OCI-M1 (cell line): ENCODE results near the gene NAALAD2.
A peak's percentile ranks its signal among the peaks of the same experiment; 100 is the strongest.
"Not testable (repeated sequence)": the region's sequence is repeated elsewhere in the genome, so short reads cannot be mapped to it uniquely, and the experiment has no call there.

ENCODE experiments used
- DNase-seq: peaks from one replicate; lab custom pipeline; 2025; lab: John Stamatoyannopoulos, UW

NAALAD2 gene

DNA sequence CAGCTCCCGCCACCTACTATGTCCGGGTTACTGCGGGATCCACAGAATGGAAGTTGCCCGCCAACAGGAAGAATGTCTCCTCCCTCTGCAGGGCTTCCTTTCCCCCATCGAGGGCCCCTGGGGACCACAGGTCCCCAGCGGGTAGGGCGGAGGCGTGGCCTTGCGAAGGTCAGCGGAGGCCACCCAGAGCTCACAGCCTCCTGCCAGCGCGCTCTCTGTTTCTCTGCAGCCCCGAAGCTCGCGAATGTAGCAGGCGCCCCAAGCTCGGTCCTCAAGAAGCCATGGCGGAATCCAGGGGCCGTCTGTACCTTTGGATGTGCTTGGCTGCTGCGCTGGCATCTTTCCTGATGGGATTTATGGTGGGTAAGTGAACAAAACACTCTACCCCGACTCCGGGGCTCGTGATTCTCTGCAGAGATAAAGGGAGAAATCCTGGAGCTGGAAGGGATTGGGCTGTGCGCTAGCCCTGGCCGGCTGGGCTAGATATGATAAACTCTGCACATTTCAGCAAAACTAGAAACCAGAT, at the start of gene NAALAD2:
NAALAD2 (plus strand) TSS at position 186 of the 526 bp plus-strand sequence; CDS start at position 282, 96 bp downstream.
- peak; percentile 61 for DNase-seq

GRCh38 chr11:90085650-90086049, 48.8 kb upstream of the NAALAD2 start, which contains the start of gene UBTFL1:
UBTFL1 (plus strand) TSS chr11:90085950; CDS start chr11:90085950, 0 bp downstream.
- DNase-seq, result not testable (repeated sequence)

- not testable (repeated sequence) for DNase-seq
Measured at GRCh38 chr11:90088731-90089130, 45.7 kb upstream of the NAALAD2 start.

GRCh38 chr11:90095230-90095924, 39.1 kb upstream of the NAALAD2 start:
- not testable (repeated sequence) for DNase-seq

DNA sequence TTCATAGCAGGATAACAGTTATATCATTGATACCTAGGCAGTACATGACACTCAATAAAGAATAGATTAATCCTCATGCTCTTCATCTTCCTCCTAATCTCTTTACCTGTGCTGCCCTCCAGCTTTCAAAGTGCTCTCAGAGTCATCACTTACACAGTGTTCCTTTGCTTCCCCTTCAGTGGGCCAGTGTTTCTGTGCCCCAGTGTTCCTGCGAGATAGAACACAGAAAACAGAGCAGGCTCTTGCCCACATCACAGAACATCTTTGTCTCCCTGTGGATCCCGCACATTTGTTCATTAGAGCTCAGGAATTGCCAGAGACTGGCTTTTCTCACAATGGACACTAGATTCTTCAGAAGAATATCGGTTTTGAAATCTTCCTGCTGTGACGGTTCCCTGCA, 36.2 kb upstream of the NAALAD2 start:
- DNase-seq, result not testable (repeated sequence)

DNA sequence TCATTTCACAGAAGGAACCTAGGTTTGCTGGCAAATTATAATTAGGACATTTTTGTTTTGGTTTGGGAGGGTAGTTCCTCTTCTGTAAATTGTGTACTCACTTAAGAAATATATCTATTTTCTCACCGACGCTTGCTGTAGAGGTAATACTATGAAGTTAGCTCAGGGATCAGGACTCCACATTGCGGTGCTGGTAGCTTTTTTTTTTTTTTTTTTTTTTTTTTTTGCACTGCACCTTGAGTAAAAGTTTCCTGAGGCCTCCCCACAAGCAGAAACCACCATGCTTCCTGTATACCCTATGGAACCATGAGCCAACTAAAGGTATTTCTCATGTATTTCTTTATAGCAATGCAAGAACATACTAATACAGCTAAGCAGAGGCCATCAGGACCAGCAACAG, 34.0 kb upstream of the NAALAD2 start:
- no peak for DNase-seq

DNA sequence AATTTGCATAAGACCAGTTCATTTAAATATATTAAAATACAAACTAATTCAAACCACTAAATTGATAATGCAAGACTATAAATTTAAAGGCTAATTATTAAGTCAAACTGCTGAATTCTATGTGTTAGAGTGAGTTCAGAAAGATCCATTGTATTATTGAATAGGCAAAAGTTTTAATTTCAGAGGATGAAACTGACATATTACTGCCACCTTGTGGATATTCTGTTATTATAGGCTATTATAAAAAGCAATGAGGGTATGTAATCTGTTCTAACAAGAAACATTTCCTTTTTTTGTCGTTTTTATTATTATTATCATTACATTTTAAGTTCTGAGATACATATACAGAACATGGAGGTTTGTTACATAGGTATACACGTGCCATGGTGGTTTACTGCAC, 20.9 kb upstream of the NAALAD2 start:
- peak; percentile 66 for DNase-seq

DNA sequence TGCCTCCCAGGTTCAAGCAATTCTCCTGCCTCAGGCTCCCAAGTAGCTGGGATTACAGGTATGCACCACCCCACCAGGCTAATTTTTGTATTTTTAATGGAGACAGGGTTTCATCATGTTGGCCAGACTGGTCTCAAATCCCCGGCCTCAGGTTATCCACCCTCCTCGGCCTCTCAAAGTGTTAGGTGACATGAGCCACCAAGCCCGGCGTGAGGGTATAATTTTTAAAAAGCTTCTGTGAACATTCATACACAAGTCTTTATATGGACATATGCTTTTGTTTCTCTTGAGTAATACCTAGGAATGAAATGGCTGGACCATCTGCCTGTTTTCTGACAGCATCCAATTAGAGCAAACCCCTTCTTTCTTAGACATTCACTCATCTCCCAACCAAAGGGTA, 14.3 kb upstream of the NAALAD2 start:
- no peak for DNase-seq

- no peak for DNase-seq
Measured at GRCh38 chr11:90124371-90124770, 10.1 kb upstream of the NAALAD2 start.

DNA sequence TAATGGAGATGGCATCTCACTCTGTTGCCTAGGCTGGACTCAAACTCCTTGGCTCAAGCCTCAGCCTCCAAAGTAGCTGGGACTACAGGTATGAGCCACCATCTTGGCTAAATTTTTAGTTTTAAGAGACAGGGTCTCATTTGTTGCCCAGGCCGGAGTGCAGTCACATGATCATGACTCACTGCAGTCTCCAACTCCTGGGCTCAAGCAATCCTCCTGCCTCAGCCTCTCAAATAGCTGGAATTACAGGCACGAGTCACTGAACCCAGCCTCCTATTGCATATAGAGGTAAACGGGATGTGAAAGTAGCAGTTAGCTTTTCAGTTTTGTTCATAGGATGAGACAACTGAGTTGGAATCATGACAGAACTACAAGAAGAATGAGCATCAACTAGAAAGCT, 9.5 kb upstream of the NAALAD2 start:
- DNase-seq, result no peak

- DNase-seq, result no peak
Measured at GRCh38 chr11:90133560-90134477, 644 bp upstream of the NAALAD2 start.

DNA sequence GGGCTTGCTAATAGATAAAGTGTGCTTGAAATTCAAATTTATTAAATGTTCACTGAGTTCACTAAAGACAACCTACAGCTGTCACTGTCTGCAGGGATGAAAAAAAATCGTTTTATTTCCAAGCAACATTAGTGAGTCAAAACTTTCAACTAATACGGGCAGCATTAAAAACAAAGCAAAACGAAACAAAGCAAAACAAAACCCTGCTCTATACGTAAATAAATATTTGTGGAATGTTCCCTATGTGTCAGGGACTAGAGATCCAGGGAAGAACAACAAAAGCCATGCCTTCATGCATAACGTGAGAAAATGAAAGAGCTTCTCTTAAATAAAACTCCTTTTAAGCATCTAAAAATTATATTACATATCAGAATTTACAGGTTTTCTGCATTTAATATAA, 553 bp downstream of the NAALAD2 start:
- no peak for DNase-seq

DNA sequence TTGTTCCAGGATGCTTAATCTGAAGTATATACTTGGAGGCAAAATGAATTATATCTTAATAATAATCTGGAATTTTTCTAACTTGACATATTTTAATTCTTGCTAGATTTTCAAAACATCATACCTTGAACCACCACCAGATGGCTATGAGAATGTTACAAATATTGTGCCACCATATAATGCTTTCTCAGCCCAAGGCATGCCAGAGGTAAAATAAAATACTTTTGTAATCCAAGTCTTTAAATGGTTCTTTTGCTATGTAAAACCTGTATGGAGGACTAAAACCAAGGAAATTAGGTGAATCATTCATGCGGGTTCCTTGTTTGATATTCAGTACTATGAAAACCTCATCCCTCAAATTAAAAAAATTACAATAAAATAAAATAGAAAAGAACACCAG, 14.4 kb downstream of the NAALAD2 start:
- DNase-seq, result peak; percentile 50

DNA sequence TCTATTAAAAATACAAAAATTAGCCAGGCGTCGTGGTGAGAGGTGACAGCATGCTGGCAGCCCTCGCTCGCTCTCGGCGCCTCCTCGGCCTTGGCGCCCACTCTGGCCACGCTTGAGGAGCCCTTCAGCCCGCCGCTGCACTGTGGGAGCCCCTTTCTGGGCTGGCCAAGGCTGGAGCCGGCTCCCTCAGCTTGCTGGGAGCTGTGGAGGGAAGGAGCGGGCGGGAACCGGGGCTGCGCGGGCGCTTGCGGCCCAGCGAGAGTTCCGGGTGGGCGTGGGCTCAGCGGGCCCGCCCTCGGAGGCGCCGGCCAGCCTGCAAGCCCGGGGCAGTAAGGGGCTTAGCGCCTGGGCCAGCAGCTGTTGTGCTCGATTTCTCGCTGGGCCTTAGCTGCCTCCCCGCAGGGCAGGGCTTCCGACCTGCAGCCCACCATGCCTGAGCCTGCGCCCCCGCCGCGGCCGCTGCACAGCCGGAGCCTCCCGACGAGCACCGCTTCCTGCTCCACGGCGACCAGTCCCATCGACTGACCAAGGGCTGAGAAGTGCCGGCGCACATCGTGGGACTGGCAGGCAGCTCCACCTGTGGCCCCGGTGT, 32.6 kb downstream of the NAALAD2 start:
- DNase-seq, result not testable (repeated sequence)

DNA sequence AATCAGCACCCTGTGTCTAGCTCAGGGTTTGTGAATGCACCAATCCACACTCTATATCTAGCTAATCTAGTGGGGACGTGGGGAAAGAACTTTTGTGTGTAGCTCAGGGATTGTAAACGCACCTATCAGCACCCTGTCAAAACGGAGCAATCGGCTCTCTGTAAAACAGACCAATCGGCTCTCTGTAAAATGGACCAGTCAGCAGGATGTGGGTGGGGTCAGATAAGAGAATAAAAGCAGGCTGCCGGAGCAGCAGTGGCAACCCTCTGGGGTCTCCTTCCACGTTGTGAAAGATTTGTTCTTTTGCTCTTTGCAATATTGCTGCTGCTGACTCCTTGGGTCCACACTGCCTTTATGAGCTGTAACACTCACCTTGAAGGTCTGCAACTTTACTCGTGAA, 33.2 kb downstream of the NAALAD2 start:
- DNase-seq, result not testable (repeated sequence)

- no peak for DNase-seq
Measured at GRCh38 chr11:90168571-90168970, 34.1 kb downstream of the NAALAD2 start.

GRCh38 chr11:90171359-90171758, 36.9 kb downstream of the NAALAD2 start:
- DNase-seq, result no peak

DNA sequence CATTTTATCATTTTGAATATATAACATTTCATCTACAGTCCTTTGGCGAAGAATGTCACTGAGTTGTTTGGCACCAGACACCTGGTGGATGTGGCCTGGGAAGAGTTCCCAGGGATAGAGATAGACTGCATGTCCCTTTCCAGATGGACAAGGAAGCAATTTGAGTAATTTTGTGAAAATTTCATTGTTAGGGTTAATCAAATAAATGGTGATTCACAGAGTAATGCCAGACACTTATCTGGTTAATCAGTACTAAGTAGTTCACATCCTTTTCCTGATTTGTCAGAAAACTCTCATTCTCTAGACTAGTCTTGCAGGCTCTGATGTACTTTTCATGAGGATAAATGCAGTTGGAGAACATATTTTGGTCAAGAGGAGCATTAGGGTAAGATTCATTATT, 41.6 kb downstream of the NAALAD2 start:
- no peak for DNase-seq

DNA sequence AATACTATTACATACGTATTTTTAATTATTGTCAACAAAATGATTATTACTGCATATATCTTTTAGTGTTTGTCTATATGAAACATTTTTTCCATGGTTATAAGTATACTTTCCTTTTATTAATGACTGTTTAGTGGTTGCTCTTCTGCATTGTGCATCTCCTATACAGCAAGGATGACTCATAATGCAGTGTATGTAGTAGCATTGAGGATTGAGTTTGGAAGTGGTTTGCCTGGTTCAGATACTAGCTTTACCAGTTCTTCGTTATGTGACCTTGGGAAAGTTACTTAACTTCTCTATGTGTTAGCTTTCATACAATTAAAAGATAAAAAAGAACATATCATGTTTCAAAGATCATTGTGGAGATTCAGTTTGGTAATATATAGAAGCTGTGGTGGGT, 44.3 kb downstream of the NAALAD2 start:
- no peak for DNase-seq

GRCh38 chr11:90179923-90180322, 45.5 kb downstream of the NAALAD2 start:
- no peak for DNase-seq

- no peak for DNase-seq
Measured at GRCh38 chr11:90187839-90188238, 53.4 kb downstream of the NAALAD2 start.

- DNase-seq, result no peak
Measured at GRCh38 chr11:90189011-90189410, 54.5 kb downstream of the NAALAD2 start.
